ENCODE results near the gene CLTCL1.

CLTCL1 gene

DNA sequence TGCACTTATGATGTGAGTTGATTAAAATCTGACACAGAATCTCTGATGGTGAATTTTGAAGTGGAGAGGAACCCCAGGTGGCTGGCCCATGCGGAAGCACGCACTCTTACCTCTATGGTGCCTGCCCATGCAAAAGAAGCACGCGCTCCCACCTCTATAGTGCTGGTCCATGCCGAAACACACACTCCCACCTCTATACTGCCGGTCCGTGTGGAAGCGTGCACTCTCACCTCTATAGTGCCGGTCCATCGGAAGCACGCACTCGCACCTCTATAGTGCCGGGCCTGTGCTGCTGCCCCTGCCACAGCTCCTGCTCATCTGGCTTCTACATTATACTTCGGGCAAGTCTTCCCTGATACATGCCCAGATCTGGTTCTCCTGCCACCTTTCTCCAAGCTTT, 76.2 kb downstream of the CLTCL1 start:
- TF ChIP-seq, protein P1, sequence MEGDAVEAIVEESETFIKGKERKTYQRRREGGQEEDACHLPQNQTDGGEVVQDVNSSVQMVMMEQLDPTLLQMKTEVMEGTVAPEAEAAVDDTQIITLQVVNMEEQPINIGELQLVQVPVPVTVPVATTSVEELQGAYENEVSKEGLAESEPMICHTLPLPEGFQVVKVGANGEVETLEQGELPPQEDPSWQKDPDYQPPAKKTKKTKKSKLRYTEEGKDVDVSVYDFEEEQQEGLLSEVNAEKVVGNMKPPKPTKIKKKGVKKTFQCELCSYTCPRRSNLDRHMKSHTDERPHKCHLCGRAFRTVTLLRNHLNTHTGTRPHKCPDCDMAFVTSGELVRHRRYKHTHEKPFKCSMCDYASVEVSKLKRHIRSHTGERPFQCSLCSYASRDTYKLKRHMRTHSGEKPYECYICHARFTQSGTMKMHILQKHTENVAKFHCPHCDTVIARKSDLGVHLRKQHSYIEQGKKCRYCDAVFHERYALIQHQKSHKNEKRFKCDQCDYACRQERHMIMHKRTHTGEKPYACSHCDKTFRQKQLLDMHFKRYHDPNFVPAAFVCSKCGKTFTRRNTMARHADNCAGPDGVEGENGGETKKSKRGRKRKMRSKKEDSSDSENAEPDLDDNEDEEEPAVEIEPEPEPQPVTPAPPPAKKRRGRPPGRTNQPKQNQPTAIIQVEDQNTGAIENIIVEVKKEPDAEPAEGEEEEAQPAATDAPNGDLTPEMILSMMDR (IDR thresholded peaks at IDR 0.05; ENCODE audit: low read depth, low read length) = no peak
- no peak overlapping the region for H3K4me3 ChIP-seq (ENCODE audit: low read depth, low read length)

DNA sequence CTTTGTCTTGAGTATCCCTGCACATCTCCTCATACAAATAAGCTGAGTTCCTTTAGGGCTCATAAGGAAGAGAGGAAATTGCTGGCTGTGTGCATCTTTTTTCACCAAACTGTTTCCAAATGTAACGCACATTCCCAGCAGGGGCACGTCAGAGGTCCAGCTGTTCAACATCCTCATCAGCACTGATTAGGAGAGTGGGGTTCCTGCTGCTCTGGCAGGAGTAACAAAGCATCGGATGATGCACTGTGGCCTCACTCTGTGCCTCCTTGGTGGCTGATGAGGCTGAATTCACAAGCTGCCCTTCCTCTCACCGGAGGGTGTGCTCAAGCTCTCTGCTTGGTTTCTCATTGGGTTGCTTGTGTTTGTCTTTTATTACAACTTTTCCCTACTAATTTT, 77.4 kb downstream of the CLTCL1 start:
- TF ChIP-seq, protein P1 (IDR thresholded peaks at IDR 0.05; ENCODE audit: low read depth, low read length) = no peak
- H3K4me3 ChIP-seq (ENCODE audit: low read depth, low read length) = no peak overlapping the region

DNA sequence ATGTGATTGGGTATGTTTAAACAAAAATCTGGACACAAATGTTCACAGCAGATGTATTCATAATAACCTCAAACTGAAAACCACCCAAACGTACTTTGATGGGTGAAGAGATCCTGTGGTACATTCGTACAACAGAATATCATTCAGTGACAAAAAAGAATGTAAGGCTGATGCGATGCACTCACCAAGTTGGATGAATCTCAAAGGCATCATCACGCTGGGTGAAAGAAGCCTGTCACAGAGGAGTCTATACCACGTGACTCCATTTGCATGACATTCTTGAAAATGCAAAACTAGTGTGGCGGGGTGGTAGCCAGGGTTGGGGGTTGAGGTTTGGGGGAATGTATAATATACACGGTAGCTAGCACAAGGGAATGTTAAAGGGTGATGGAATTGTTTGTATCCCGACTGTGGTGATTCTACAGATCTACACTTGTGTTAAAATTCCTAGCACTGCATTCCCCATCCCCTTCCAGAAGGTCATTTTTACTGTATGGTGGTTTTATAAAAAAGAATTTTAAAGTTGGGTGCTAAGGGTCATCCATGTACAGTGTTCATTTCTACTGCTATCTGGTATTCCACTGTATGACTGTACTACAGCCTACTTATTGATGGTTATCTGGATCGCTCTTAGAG, 78.0 kb downstream of the CLTCL1 start:
- TF ChIP-seq, protein P1 (IDR thresholded peaks at IDR 0.05; ENCODE audit: low read depth, low read length) = no peak
- H3K4me3 ChIP-seq (ENCODE audit: low read depth, low read length) = no peak overlapping the region

DNA sequence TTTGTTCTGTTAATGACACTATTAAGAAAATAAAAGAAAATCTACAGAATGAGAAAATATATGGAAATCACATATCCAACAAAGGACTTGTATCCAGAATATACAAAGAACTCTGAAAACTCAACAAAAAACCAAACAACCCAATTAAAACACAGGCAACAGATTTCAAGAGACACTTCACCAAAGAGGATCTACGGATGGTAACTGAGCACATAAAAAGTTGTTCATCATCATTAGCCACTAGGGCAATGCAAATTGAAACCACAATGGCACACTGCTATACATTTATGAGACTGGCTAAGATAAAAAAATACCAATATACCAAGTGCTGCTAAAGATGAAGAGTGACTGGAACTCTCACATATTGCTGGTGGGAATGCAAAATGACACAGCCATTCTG, 78.5 kb downstream of the CLTCL1 start:
- TF ChIP-seq, protein P1 (IDR thresholded peaks at IDR 0.05; ENCODE audit: low read depth, low read length) = no peak
- H3K4me3 ChIP-seq (ENCODE audit: low read depth, low read length) = no peak overlapping the region

DNA sequence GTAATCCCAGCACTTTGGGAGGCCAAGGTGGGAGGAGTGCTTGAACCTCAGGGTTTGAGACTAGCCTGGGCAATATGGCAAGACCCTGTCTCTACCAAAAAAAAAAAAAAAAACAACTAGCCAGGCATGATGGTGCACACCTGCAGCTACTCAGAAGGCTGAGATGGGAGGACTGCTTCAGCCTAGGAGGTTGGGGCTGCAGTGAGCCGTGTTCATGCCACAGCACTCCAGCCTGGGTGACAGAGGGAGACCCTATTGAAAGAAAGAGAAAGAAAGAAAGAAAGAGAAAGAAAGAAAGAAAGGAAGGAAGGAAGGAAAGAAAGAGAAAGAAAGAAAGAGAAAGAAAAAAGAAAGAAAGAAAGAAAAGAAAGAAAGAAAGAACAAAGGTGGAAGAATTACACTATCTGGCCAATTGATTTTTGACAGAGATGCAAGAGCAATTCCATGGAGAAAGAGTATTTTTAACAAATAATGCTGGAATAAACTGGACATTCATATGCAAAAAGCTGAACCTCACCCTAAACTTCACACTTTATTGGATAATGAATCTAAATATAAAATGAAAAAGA, 79.1 kb downstream of the CLTCL1 start:
- TF ChIP-seq, protein P1 (IDR thresholded peaks at IDR 0.05; ENCODE audit: low read depth, low read length) = no peak
- no peak overlapping the region for H3K4me3 ChIP-seq (ENCODE audit: low read depth, low read length)

DNA sequence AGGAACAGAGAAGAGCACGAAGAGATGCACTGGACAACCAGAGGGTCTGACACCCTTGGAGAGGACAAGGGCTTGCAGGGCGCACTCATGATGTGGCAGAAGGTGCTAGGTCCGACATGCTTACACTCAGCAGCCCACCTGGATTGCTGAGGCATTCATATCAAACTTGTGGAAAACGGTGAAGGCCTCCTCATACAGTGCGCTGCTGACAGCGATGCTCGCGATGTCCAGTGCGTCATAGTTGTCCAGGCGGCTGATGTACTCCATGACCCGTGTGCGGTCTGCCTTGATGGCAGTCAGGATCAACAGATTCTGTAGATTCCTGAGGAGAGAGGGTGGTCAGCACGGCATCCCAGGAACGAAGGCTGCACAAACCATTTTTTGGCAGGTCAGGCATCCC, 81.3 kb downstream of the CLTCL1 start:
- H3K4me3 ChIP-seq (ENCODE audit: low read depth, low read length) = no peak overlapping the region
- TF ChIP-seq, protein P1 (IDR thresholded peaks at IDR 0.05; ENCODE audit: low read depth, low read length) = no peak

DNA sequence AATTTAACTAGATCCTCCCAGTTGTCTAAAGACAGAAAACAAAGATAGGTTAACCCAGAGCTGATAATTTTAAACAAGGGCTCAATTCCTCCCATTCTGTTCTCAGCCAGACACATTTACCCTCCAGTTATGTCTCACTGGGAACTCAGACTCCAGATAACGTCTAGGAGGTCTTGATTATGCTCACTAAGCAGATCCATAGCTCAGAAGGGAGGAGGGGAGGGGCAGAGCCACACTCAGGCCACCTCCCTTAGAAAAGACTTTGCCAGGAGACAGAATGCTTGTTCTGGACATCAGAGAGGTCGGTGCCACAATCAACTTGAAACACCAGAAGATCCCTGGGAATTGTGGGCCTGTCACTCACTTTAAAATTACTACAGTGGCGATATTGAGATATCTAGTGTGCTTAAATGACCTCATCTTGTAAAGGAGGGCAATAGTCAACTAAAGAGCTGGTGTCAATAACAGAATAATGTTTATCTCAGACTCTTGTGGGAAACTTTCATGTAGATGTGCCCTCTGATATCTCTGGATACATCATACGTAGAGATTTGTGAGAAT, 83.2 kb downstream of the CLTCL1 start:
- TF ChIP-seq, protein P1 (IDR thresholded peaks at IDR 0.05; ENCODE audit: low read depth, low read length) = no peak
- no peak overlapping the region for H3K4me3 ChIP-seq (ENCODE audit: low read depth, low read length)
